ENCODE measurements around the gene RTN1. TPM values are rescaled to one million over a fixed set of nuclear protein-coding genes. Genes with fewer than 3 reads are reported as not detected.
"Not testable (repeated sequence)": the region's sequence is repeated elsewhere in the genome, so short reads cannot be mapped to it uniquely, and the experiment has no call there.

Gene RTN1
- total and polyA plus RNA-seq, 3 donors from 2014 or later, result 8.2 to 11.1 (median 10.9) TPM

DNA sequence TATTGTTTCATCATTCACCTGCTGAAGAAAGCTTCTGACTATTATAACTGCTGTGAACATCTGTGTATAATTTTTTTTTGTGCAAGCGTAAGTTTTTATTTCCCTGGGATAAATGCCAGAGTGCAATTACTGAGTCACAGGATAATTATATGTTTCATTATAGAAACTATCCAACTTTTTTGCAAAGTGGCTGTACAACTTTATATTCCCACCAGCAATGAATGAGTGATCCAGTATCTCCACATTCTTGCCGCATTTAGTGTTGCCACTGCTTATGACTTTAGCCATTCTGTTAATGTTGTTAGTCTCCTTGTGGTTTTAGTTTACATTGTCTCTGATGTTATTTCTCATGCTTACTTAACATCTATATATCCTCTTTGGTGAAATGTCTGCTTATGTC, 205.8 kb downstream of the RTN1 start:
- H3K9me3 ChIP-seq, result no peaks in the 10 kb centered on the region
- intact Hi-C loops (cut with DNase I; ENCODE audit: low total_unique reads), result no loop called here
- no peaks in the 10 kb centered on the region for H3K27me3 ChIP-seq
- H3K4me1 ChIP-seq, result no peaks in the 10 kb centered on the region
- no peak for DNase-seq
- H3K36me3 ChIP-seq (ENCODE audit: low read depth, missing control alignments), result no peaks in the 10 kb centered on the region
- TF ChIP-seq, protein P1, sequence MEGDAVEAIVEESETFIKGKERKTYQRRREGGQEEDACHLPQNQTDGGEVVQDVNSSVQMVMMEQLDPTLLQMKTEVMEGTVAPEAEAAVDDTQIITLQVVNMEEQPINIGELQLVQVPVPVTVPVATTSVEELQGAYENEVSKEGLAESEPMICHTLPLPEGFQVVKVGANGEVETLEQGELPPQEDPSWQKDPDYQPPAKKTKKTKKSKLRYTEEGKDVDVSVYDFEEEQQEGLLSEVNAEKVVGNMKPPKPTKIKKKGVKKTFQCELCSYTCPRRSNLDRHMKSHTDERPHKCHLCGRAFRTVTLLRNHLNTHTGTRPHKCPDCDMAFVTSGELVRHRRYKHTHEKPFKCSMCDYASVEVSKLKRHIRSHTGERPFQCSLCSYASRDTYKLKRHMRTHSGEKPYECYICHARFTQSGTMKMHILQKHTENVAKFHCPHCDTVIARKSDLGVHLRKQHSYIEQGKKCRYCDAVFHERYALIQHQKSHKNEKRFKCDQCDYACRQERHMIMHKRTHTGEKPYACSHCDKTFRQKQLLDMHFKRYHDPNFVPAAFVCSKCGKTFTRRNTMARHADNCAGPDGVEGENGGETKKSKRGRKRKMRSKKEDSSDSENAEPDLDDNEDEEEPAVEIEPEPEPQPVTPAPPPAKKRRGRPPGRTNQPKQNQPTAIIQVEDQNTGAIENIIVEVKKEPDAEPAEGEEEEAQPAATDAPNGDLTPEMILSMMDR (IDR thresholded peaks at IDR 0.05), result no peak
- no peak for TF ChIP-seq POLR2A (IDR thresholded peaks at IDR 0.05)
- no peak overlapping the region for H3K4me3 ChIP-seq
- no peak overlapping the region for H3K27ac ChIP-seq
- WGBS, 2 donors, result 73 to 83% methylated on average over 2 of the region's 2 CpGs

DNA sequence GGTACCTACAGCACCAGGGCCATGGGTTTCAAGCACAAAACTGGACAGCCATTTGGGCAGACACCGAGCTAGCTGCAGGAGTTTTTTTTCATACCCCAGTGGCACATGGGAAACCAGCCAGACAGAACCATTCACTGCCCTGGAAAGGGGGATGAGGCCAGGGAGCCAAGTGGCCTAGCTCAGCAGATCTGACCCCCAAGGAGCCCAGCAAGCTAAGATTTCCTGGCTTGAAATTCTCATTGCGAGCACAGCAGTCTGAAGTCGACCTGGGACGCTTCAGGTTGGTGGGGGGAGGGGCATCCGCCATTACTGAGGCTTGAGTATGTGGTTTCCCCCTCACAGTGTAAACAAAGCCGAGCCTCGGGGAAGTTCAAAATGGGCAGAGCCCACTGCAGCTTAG, 212.8 kb downstream of the RTN1 start:
- no peak for DNase-seq
- WGBS, 2 donors, result 84 to 96% methylated on average over 7 of the region's 7 CpGs
- TF ChIP-seq, protein P1 (IDR thresholded peaks at IDR 0.05), result no peak
- TF ChIP-seq POLR2A (IDR thresholded peaks at IDR 0.05), result no peak
- H3K4me1 ChIP-seq, result no peaks in the 10 kb centered on the region
- no peak overlapping the region for H3K4me3 ChIP-seq
- no peaks in the 10 kb centered on the region for H3K36me3 ChIP-seq (ENCODE audit: low read depth, missing control alignments)
- H3K9me3 ChIP-seq, result no peaks in the 10 kb centered on the region
- no peaks in the 10 kb centered on the region for H3K27me3 ChIP-seq
- intact Hi-C loops (cut with DNase I; ENCODE audit: low total_unique reads), result no loop called here
- H3K27ac ChIP-seq, result no peak overlapping the region

DNA sequence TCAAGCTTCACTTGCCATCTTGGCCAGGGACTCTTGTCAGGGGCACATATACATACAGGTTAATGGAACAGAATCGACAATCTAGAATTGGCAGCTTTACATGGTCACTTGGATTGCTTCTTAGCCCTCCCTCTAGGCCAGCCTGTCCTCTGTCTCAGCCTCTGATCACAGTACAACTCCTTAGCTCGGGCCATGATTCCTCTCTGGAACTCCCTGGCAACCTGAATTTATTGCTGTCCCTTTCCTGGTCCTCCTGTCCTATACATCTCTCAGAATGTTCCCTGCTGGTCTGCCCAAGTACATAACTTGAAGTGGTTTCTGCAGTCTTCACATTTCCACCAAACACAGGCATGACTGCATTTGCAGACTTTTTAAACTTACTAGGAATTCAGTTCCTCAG, 214.1 kb downstream of the RTN1 start:
- no peaks in the 10 kb centered on the region for H3K27me3 ChIP-seq
- WGBS, 2 donors, result 91% methylated on average over 2 of the region's 2 CpGs
- intact Hi-C loops (cut with DNase I; ENCODE audit: low total_unique reads), result no loop called here
- no peak for DNase-seq
- H3K4me1 ChIP-seq, result no peaks in the 10 kb centered on the region
- TF ChIP-seq POLR2A (IDR thresholded peaks at IDR 0.05), result no peak
- TF ChIP-seq, protein P1 (IDR thresholded peaks at IDR 0.05), result no peak
- no peaks in the 10 kb centered on the region for H3K36me3 ChIP-seq (ENCODE audit: low read depth, missing control alignments)
- no peaks in the 10 kb centered on the region for H3K9me3 ChIP-seq
- H3K27ac ChIP-seq, result no peak overlapping the region
- H3K4me3 ChIP-seq, result no peak overlapping the region

DNA sequence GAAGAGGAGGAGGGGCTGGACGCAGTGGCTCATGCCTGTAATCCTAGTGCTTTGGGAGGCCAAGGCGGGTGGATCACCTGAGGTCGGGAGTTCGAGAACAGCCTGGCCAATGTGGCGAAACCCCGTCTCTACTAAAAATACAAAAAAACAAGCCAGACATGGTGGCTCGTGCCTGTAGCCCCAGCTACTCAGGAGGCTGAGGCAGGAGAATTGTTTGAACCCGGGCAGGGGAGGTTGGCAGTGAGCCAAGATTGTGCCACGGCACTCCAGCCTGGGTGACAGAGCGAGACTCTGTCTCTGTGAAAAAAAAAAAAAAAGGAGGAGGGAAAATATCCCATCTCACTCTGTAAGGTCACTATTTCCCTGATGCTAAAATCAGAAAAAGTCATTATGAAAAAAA, 216.4 kb downstream of the RTN1 start:
- DNase-seq; H3K27ac ChIP-seq; intact Hi-C loops (cut with DNase I; ENCODE audit: low total_unique reads); H3K9me3 ChIP-seq; H3K36me3 ChIP-seq (ENCODE audit: low read depth, missing control alignments); H3K27me3 ChIP-seq; H3K4me1 ChIP-seq; H3K4me3 ChIP-seq: not testable (repeated sequence)
- 90 to 93% methylated on average over 10 of the region's 10 CpGs for WGBS, 2 donors

- H3K27ac ChIP-seq; DNase-seq; H3K9me3 ChIP-seq; intact Hi-C loops (cut with DNase I; ENCODE audit: low total_unique reads); H3K4me3 ChIP-seq; H3K4me1 ChIP-seq; H3K36me3 ChIP-seq (ENCODE audit: low read depth, missing control alignments); H3K27me3 ChIP-seq: not testable (repeated sequence)
- 88 to 93% methylated on average over 1 of the region's 1 CpG for WGBS, 2 donors
Measured at GRCh38 chr14:59646832-59647231, 223.7 kb downstream of the RTN1 start.

GRCh38 chr14:59638885-59639284, 231.7 kb downstream of the RTN1 start:
- H3K36me3 ChIP-seq (ENCODE audit: low read depth, missing control alignments), result no peaks in the 10 kb centered on the region
- no peak for DNase-seq
- H3K27me3 ChIP-seq, result no peaks in the 10 kb centered on the region
- no peak for TF ChIP-seq POLR2A (IDR thresholded peaks at IDR 0.05)
- TF ChIP-seq, protein P1 (IDR thresholded peaks at IDR 0.05), result no peak
- 81 to 84% methylated on average over 4 of the region's 4 CpGs for WGBS, 2 donors
- H3K27ac ChIP-seq, result no peak overlapping the region
- H3K4me1 ChIP-seq, result no peaks in the 10 kb centered on the region
- H3K9me3 ChIP-seq, result no peaks in the 10 kb centered on the region
- H3K4me3 ChIP-seq, result no peak overlapping the region
- intact Hi-C loops (cut with DNase I; ENCODE audit: low total_unique reads), result no loop called here
